Measurements from ENCODE around the gene PTPN6.

Gene PTPN6

GRCh38 chr12:6970096-6970527, 19.0 kb downstream of the PTPN6 start:
- no peak for DNase-seq (ENCODE audit: low read depth in 2 of 2)

DNA sequence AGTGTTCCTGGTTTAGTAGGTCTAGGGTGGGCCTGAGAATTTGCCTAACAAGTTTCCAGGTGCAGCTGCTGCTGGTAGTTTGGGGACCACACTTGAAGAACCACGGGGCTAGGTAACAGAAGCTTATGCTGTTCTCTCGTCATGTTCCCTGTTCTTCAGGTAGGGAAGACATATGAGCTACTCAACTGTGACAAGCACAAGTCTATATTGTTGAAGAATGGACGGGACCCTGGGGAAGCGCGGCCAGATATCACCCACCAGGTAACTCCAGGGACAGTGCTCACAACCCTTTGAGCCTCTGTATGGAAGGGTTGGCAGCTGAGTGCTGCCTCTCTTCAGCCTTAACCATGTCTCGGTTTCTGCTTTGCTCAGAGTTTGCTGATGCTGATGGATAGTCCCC, 23.0 kb downstream of the PTPN6 start:
- no peak for DNase-seq (ENCODE audit: low read depth in 2 of 2)

DNA sequence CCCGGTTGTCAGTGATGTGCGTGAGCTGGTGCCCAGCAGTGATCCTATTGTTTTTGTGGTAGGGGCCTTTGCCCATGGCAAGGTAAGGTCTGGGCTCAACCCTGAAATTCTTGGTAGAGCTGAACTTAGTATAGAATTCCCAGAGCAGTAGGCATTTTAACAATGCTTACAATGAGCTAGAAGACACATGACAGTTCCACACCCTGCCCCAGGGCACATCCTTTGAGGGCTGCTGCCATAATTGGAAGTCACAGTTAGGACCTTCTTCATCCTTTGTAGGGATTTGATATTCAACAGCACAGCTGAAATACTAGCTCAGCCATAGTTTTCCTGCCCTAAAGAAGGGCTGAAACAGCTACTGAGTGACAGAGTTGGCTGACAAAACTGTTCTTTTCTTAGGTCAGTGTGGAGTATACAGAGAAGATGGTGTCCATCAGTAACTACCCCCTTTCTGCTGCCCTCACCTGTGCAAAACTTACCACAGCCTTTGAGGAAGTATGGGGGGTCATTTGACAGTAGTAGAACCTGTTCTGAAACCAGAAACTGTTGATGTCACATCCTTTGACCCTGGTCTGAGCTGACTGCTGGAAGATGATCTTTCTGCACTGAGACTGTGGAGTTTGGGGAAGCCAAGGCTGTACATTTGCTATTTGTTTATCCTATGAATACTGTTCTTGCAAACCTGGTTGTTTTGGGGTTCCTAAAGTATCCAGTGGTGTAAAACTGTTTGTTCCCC, 24.3 kb downstream of the PTPN6 start:
- no peak for DNase-seq (ENCODE audit: low read depth in 2 of 2)

DNA sequence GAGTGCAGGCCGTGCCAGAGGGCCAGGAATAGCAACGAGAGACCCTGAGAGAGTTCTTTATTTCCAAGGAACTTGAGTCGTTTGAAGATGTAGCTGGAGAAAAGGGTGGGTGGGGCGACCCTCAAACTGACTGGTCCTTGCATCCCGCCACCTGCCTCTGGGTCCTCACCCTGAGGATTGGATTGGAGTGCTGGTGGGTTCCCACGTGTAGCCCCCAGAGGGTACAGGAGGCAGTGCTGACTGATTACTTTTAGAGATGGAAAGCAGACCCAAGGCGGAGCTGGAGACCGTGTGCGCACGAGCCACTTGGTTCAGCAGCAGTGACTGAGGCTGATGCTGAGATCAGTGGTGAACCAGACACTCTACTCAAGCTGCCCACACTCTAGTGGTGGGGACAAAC, 26.5 kb downstream of the PTPN6 start:
- no peak for DNase-seq (ENCODE audit: low read depth in 2 of 2)

DNA sequence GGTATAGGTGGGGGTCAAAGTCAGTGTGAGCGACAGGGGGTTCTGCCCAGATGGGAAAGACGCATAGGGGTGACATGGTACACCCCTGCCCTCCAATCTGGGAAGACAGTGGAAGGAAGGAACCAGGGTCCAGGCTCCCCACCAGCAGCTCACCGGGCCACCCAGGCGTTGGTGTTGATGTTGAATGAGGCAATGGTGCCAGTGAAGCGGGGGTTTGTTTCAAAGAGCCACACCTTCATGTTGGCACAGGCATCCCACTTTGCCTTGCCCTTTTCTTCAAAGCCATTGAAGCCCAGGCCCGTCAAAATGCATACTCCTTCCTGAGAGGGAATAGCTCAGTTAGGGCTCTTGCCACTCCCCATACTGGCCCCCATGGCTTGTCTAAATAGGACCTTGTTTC, 27.0 kb downstream of the PTPN6 start:
- DNase-seq (ENCODE audit: low read depth in 2 of 2): no peak

GRCh38 chr12:6978611-6979011, 27.5 kb downstream of the PTPN6 start:
- DNase-seq (ENCODE audit: low read depth in 2 of 2): no peak

DNA sequence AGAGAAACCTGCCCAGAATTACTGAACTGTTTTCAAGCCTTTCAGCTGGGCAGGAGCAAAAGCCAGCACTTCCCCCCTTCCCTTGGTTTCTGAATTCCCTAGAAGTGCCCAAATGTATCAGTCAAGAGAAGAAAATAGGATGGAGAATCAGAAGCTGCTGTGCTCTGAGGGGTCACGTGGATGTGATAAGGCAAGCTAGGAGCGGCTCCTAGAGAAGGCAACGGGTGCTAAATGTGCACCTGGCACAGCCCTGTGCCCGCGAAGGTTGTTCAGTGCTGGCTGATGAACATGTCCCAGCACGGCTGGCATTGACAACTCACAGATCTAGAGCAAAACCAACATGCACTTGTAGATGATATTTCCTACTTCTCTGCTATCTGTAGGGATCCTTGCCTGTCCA, 27.9 kb downstream of the PTPN6 start:
- no peak for DNase-seq (ENCODE audit: low read depth in 2 of 2)

- no peak for DNase-seq (ENCODE audit: low read depth in 2 of 2)
These were observed 28.3 kb downstream of the PTPN6 start for GRCh38 chr12:6979453-6979852.

GRCh38 chr12:6980075-6980474, 28.9 kb downstream of the PTPN6 start:
- DNase-seq (ENCODE audit: low read depth in 2 of 2): no peak

GRCh38 chr12:6980740-6981139, 29.6 kb downstream of the PTPN6 start:
- DNase-seq (ENCODE audit: low read depth in 2 of 2): no peak

- no peak for DNase-seq (ENCODE audit: low read depth in 2 of 2)
These were observed 30.2 kb downstream of the PTPN6 start for GRCh38 chr12:6981152-6982052.

- no peak for DNase-seq (ENCODE audit: low read depth in 2 of 2)
These were observed 31.4 kb downstream of the PTPN6 start for GRCh38 chr12:6982532-6982931.

GRCh38 chr12:6987956-6988553, 36.9 kb downstream of the PTPN6 start:
- DNase-seq (ENCODE audit: low read depth in 2 of 2): no peak

- no peak for DNase-seq (ENCODE audit: low read depth in 2 of 2)
These were observed 44.9 kb downstream of the PTPN6 start for GRCh38 chr12:6996040-6996441.

DNA sequence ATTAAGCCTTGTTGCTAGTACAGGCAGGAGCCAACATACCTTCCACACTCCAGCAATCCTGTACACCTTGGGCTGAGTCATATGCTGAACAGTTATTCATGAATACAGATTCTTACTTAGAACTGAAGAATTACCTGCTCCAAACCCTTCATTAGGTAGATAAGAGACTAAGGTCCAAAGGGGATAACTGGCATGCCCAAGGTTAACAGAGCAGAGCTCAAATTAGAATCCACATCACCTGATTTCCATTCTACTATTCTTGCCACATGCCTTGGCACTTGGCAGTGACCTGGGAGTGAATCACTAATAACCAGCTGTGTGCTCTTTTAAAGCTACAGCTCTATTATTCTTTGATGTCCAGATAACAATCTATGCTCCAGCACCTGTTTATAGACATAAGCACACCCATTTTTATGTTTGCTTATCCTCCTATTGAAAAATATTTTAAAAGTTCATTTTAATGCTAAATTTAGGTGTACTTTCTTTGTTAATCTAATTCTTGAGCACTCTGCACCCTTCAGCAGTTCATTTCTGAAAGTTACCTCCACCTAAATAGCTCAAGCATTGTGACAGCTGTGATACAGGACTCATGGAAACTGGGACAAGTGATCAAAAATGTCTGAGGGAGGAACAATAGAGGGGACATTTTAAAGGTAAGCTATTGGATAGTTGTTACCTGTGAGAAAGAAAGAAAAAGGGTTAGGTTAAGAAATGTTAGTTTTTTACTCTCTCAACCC, 47.7 kb downstream of the PTPN6 start:
- no peak for DNase-seq (ENCODE audit: low read depth in 2 of 2)

- no peak for DNase-seq (ENCODE audit: low read depth in 2 of 2)
These were observed 50.9 kb downstream of the PTPN6 start for GRCh38 chr12:7001921-7002591.

DNA sequence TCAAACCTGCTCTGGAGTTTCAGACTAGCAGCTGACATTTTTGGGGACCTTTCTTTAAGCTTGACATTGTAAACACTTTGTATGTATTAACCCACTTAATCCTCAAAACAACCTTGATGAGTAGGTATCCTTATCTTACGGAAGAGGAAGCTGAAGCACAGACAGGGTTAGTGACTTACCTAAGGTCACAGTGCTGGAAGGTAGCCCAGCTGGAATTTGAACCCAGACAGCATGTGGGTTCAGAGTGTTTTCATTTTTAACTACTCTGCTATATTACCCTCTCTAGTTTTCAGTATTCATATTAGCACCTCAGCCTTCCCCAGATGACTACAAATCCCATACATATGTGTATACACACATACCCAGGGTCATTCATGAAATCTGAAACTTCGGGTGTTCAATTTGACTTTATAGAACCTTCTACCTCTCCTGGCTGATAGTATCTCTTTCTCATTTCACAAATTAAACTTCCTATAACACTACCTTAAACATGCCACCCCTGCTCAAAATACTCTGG, 53.2 kb downstream of the PTPN6 start:
- no peak for DNase-seq (ENCODE audit: low read depth in 2 of 2)

GRCh38 chr12:7004840-7005239, 53.7 kb downstream of the PTPN6 start:
- DNase-seq (ENCODE audit: low read depth in 2 of 2): no peak

- DNase-seq (ENCODE audit: low read depth in 2 of 2): no peak
These were observed 54.2 kb downstream of the PTPN6 start for GRCh38 chr12:7005311-7005710.

GRCh38 chr12:7006639-7007038, 55.5 kb downstream of the PTPN6 start:
- no peak for DNase-seq (ENCODE audit: low read depth in 2 of 2)

DNA sequence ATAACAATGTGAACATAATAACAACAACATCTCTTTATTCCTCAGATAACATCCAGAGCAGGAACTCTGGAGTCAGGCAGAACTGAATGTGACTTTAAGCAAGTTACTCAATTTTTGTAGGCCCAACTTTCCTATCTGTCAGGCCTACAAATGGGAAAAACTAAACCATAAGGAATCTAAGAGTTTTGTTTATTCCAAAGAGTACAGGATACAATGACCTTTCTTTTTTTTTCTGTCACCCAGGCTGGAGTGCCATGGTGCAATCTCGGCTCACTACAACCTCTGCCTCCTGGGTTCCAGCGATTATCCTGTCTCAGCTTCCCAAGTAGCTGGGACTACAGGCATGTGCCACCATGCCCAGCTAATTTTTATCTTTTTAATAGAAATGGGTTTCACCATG, 57.7 kb downstream of the PTPN6 start:
- DNase-seq (ENCODE audit: low read depth in 2 of 2): no peak
